NCI-H748 (cell line): Measurements from ENCODE around the gene HSPB6.
A peak's percentile ranks its signal among the peaks of the same experiment; 100 is the strongest.

Experiments used
- DNase-seq: peaks from one replicate; lab custom pipeline; 2025; ENCODE audit not compliant: unreplicated experiment; lab: John Stamatoyannopoulos, UW

HSPB6 gene

DNA sequence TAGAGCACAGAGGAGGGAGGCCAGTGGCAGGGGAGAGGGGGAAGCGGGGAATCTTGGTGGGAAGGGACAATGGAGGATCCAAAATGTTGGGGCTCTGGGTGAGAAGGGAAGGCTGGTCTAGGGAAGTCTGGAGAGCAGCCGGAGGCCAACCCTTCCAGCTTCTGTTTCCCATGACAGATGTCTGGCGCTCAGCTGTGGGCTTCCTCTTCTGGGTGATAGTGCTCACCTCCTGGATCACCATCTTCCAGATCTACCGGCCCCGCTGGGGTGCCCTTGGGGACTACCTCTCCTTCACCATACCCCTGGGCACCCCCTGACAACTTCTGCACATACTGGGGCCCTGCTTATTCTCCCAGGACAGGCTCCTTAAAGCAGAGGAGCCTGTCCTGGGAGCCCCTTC is 10.3 kb downstream of the HSPB6 start:
- DNase-seq: no peak

DNA sequence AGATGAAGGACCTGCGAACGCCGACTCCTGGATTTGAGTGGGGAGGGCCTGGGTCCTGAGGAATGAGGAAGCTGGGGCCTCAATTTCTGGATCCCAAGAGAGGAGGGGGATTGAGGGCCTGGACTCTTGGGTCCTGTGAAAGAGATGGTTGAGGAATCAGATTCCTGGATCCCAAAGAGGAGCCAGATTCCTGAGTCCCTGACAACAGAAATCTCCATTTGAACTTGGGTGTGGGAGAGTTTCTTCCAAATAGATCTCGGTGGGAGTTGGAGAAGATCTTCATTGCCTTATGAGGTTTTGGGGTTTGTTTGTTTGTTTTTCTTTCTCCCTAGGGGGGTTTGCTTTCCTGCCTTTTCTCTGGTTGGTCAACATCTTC is 10.8 kb downstream of the HSPB6 start:
- no peak for DNase-seq

DNA sequence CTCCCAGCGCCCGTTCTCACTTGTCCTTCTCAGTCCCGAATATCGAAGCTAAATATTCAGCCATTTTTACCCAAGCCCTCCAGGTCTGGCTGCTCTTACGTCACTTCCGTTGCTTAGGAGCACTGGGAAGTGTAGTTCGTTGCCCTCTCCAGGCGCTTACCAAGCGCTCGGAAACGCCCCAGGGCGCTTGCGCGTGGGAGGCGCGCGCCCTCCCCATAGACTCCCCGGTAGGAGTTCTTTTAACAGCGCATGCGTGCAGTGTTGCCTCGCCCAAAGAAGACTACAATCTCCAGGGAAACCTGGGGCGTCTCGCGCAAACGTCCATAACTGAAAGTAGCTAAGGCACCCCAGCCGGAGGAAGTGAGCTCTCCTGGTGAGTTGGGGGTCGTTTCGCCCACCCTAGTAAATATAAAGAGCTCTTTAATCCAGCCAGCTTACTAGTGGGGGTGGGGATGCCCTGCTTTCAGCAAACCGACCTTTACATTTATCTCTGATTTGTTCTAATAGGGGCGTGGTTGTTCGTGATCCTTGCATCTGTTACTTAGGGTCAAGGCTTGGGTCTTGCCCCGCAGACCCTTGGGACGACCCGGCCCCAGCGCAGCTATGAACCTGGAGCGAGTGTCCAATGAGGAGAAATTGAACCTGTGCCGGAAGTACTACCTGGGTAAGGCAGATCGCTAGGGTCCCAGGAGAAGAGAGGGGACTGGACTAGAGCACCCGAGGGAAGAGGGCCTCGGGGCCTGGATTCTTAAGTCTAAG is 11.3 kb downstream of the HSPB6 start, which contains the start of the genes PSENEN and U2AF1L4:
Gene PSENEN (plus strand): TSS at position 324 of the 759 bp plus-strand sequence. CDS start 280 bp downstream, at position 604.
Gene U2AF1L4 (minus strand): TSS at position 91 of the 759 bp plus-strand sequence. CDS start 27 bp downstream, at position 64.
- peak; percentile 100 for DNase-seq

- peak; percentile 98 for DNase-seq
Measured at GRCh38 chr19:35744430-35745327, 12.2 kb downstream of the HSPB6 start.

DNA sequence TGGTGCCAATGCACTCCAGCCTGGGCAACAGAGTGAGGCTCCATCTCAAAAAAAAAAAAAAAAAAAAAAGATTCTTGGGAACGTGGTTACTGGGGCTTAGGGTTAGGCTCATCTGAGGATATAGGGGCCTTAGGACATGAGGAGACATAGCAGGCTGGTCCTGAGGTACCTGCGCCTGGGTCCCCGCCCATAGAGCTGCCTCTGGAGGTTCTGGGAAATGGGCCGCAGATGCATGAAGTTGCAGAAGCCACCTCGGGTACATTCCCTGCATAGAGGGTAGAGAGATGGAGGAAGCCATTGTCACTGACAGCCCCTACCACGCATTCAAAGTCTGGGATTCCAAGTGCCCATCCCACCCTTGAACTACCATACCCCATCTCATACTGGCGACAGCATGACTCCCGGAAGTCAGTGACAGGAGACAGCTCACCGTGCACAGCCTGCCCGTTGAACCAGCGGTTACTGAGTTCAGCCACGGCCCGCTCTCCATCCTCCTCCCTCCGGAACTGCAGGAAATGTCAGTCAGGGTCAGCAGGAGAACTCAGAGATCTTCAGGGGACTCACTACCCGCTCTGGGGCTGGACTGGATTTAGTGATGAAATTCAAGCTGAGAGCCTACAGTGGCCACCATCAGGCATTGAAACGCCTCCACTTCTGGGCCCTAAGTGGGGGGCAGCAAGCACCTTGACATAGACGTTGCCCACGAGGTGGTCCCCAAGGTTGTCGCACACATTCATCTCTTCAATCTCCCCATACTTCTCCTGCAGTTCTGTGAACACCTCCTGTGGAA is 13.0 kb downstream of the HSPB6 start:
- DNase-seq: no peak

- DNase-seq: no peak
Measured at GRCh38 chr19:35742121-35742724, 14.6 kb downstream of the HSPB6 start, which contains the start of gene IGFLR1. TSS of gene IGFLR1 (minus strand) at chr19:35742452. CDS start at chr19:35741180, 1,272 bp downstream.

- DNase-seq: no peak
Measured at GRCh38 chr19:35741203-35741515, 15.7 kb downstream of the HSPB6 start.

DNA sequence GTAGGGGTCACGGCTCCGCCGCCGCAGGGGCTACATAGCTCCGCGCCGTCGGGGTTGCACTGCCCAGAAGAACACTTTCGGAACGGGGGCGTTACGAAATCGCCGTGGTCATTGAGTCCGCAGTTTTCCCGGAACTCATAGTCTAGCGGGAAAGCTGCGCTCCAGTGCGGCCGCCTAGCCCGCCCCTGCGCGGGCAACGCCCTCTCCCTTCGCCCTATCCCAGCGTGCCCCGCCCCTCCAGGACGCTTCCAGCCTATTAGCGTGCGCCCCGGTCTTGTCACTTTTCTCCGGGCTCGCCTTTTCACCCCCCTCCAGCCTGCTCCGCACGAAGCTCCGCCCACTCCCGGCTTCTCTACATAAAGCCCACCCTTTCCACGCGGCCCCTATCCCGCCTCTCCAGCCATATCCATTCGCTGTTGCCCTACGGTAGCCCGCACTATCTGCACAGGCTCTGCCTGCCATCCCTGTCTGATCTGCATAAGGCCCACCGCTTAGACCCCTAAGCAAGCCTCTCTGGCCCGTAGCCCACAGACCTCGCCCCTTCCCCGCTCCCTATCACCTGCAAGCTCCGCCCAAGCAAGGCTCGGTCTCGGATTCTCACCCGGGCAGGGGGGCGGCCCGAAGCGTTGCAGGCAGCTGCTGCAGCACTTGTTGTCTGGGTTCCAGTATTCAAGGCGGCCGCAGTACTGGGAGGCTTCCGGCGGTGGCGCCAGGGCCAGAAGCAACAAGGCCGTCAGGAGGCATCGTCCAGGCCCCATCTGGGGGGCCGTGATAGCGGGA is 16.2 kb downstream of the HSPB6 start:
- peak; percentile 100 for DNase-seq

DNA sequence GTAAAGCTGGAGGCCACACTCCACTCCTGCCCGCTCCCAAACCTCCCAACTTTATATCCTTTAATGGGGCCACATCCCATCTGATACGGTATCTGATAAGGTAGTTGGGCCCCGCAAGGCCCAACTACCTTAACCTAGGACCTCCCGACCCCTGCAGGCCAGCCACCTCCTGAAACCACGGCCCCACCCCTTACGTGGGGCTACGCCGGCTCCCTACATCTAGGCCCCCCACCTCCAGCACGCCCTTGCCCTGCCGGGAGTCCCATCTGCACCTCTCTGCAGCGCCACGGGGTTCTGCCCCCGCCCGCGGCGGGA is 16.8 kb downstream of the HSPB6 start:
- DNase-seq: no peak

DNA sequence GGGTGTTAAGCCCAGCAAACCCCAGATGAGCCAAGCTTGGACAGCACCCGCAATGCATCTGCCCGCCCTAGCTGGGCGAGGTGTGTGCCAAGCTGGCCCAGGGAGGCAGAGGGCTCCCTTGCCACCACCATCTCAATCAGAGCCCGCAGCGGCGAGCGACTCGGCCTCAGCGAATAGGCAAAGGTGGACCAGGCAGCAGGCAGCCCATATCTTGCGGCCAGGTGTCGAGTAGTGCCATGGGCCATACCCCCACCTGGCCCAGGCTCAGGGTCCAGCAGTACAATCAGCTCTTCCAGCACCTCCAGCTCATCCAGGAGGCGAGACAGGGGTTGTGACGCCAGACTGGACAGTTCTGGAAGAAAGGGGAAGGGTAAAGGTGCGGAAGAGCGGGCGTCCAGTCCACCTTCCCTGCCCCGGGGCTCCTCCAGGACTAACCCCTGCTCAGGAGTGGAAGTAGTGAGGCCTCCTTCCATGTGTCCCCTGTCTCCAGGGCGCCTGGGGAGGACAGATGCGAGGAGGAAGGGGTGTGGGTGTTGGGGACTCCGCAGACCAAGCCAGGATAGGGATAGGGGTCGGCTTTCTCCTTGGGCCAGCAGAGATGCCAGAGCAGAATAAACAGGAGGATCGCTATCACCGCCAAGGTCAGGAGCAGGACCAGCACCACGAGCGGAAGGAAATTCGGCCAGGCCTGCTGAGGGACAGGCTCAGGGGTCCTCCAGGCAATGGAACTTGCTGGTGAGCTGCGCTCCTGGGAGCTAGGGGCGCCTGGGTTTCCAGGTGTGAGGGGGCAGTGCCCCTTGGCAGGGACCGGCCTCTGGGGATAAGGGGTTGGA is 17.3 kb downstream of the HSPB6 start:
- DNase-seq: no peak

DNA sequence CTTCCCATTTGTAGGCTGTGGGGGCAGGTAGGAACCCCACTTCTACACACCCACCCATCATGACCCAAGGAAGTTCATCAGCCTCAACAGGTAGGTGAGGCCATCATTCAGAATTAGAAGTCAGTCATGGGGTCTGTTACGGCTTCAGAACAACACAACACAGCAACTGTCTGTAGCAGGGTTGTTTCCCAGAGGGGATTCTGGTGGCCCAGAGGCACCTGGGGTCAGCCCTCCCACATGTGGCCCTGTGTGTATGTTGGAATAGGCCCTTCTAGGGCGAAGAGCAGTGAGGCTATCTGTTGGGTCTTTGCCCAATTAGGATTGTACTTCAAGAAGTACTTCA is 18.0 kb downstream of the HSPB6 start:
- no peak for DNase-seq

- no peak for DNase-seq
Measured at GRCh38 chr19:35738021-35738886, 18.6 kb downstream of the HSPB6 start.

DNA sequence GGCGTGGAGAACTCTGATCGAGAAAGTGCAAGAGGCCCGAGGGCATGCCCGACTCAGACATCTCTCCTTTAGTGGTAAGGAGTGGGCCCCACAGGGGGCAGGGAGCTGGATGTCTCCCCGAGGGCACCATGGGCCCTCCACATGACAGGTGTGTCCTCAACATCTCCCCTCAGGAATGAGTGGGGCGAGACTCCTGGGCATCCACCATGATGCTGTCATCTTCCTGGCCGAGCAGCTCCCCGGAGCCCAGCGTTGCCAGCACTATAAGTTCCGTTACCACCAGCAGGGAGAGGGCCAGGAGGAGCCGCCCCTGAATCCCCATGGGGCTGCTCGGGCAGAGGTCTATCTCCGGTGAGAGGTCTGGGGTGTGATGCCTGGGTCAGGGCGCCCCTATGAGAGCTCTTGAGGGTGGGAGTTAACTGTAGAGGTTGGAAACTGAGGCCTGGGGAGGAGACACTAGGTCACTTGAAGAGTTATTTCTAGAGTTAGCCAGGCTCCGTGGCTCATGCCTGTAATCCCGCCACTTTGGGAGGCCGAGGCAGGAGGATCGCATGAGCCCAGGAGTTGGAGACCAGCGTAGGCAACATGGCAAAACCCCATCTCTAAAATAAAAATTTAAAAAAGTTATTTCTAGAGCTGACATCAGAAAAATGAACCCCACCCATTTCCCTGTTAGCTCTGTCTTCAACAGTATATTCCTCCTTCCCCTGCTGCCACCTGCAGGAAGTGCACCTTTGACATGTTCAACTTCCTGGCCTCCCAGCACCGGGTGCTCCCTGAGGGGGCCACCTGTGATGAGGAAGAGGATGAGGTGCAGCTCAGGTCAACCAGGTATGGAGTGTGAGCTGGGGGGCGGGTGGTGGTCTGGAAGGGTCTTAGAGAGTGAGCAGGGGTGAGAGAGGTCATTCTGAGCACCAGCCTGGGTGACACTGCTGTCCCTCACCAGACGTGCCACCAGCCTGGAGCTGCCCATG is 19.6 kb downstream of the HSPB6 start:
- no peak for DNase-seq

- DNase-seq: no peak
Measured at GRCh38 chr19:35734889-35735288, 21.9 kb downstream of the HSPB6 start.

GRCh38 chr19:35734273-35734672 is 22.6 kb downstream of the HSPB6 start:
- no peak for DNase-seq

- no peak for DNase-seq
Measured at GRCh38 chr19:35733180-35734125, 23.4 kb downstream of the HSPB6 start.
